NCI-H524 treated with DMSO at 0.1 percent for 48 hours (cell line): Measurements from ENCODE around the gene FTO.

Experiments
- DNase-seq: peaks from one replicate; lab custom pipeline; 2025; lab: John Stamatoyannopoulos, UW

The FTO gene

GRCh38 chr16:53899431-53899830 is 195.5 kb downstream of the FTO start:
- no peak for DNase-seq

GRCh38 chr16:53900667-53901066 is 196.7 kb downstream of the FTO start:
- no peak for DNase-seq

GRCh38 chr16:53901408-53901807 is 197.5 kb downstream of the FTO start:
- DNase-seq: no peak

GRCh38 chr16:53904533-53904932 is 200.6 kb downstream of the FTO start:
- no peak for DNase-seq

GRCh38 chr16:53905028-53905427 is 201.1 kb downstream of the FTO start:
- DNase-seq: peak; percentile 49

- no peak for DNase-seq
Measured at GRCh38 chr16:53908731-53909130, 204.8 kb downstream of the FTO start.

GRCh38 chr16:53910990-53911389 is 207.0 kb downstream of the FTO start:
- DNase-seq: no peak

GRCh38 chr16:53911513-53911912 is 207.6 kb downstream of the FTO start:
- no peak for DNase-seq

- no peak for DNase-seq
Measured at GRCh38 chr16:53912155-53912554, 208.2 kb downstream of the FTO start.

GRCh38 chr16:53913099-53913870 is 209.3 kb downstream of the FTO start:
- DNase-seq: no peak

- DNase-seq: no peak
Measured at GRCh38 chr16:53913920-53914319, 210.0 kb downstream of the FTO start.

GRCh38 chr16:53914736-53915135 is 210.8 kb downstream of the FTO start:
- DNase-seq: no peak

GRCh38 chr16:53915452-53916160 is 211.7 kb downstream of the FTO start:
- DNase-seq: no peak

- DNase-seq: no peak
Measured at GRCh38 chr16:53920988-53921387, 217.0 kb downstream of the FTO start.

GRCh38 chr16:53922067-53922806 is 218.3 kb downstream of the FTO start:
- no peak for DNase-seq

GRCh38 chr16:53922807-53923571 is 219.0 kb downstream of the FTO start:
- DNase-seq: peak; percentile 57

- DNase-seq: no peak
Measured at GRCh38 chr16:53924331-53925106, 220.6 kb downstream of the FTO start.

GRCh38 chr16:53925107-53925410 is 221.1 kb downstream of the FTO start:
- DNase-seq: no peak

GRCh38 chr16:53925526-53925925 is 221.6 kb downstream of the FTO start:
- no peak for DNase-seq

- no peak for DNase-seq
Measured at GRCh38 chr16:53926209-53926608, 222.3 kb downstream of the FTO start.

- DNase-seq: no peak
Measured at GRCh38 chr16:53932975-53933374, 229.0 kb downstream of the FTO start.

GRCh38 chr16:53933407-53933806 is 229.5 kb downstream of the FTO start:
- no peak for DNase-seq
